Activated CD4-positive, alpha-beta T cell treated with anti-CD3 and anti-CD28 coated beads for 36 hours (primary cell): Measurements from ENCODE around the gene RECK. TPM values are rescaled to one million over a fixed set of nuclear protein-coding genes. Genes with fewer than 3 reads are reported as not detected.
A peak's percentile ranks its signal among the peaks of the same experiment; 100 is the strongest.

Source experiments
- ATAC-seq: fragments of 200-7000 bp; cut with Tn5 transposase; one replicate; pipeline ENCODE4 v1.10.0; 2021; ENCODE audit warnings: mild to moderate bottlenecking, moderate library complexity
- CTCF ChIA-PET: fragments of 350-600 bp; sonication (Branson Sonifier 250); formaldehyde crosslinking; loops from one replicate; lab custom pipeline; 2021; ENCODE audit warnings: antibody characterized with exemption; lab: Charles Lee
- POLR2A ChIA-PET: fragments of 350-600 bp; sonication (Branson Sonifier 250); formaldehyde crosslinking; loops from one replicate; lab custom pipeline; 2021; ENCODE audit warnings: antibody characterized with exemption, inconsistent platforms; lab: Charles Lee
- DNase-seq: peaks from one replicate; pipeline ENCODE4 v3.0.0-alpha.2; 2020
- H3K27ac Mint-ChIP-seq: one replicate; pipeline ENCODE4 v1.8.0; 2021; ENCODE audit warnings: mixed read lengths
- H3K27me3 Mint-ChIP-seq: one replicate; pipeline ENCODE4 v1.8.0; 2021; ENCODE audit warnings: mixed read lengths
- H3K36me3 Mint-ChIP-seq: one replicate; pipeline ENCODE4 v1.8.0; 2021; ENCODE audit warnings: low read depth, mixed read lengths
- H3K4me1 Mint-ChIP-seq: one replicate; pipeline ENCODE4 v1.8.0; 2021; ENCODE audit warnings: mixed read lengths
- H3K4me3 Mint-ChIP-seq: one replicate; pipeline ENCODE4 v1.8.0; 2021; ENCODE audit warnings: mild to moderate bottlenecking, moderate library complexity, mixed read lengths
- H3K9me3 Mint-ChIP-seq: one replicate; pipeline ENCODE4 v1.8.0; 2021; ENCODE audit warnings: low read depth, mixed read lengths
- intact Hi-C, 2 experiments: fragments of 100-400 bp; cut with DNase I in 1 of 2; cut with micrococcal nuclease in 1 of 2; formaldehyde crosslinking; loops; one replicate each; pipeline versions ENCODE4 v1.14.2 to v1.15.1; 2022 to 2024; cut with DNase I, micrococcal nuclease
- total RNA-seq, 2 experiments: library from RNA; stranded (reverse); gene quantifications; one replicate each; pipeline ENCODE4 v1.2.3, GENCODE V29; 2021

Gene RECK
- total RNA-seq, 2 experiments from 2014 or later, result 5.0 to 5.6 TPM

DNA sequence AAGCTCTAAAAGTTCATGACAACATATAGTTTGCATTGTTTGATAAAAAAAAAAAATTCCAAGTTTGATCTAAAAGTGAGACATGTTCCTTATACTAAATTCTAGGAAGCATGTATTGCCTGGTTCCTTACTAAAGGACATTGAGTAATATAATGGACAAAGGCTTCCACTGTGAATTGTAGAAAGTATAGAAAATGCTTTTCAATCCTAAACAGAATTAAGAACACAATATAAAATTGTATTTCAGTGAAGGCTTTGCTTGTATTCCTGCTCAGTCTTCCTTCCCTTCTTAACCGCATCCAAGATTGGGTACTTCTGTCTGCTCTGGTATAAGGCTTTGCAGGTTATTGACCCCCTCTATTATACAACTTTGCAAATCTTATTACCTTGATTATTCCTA lies 2.4 kb downstream of the RECK start:
- intact Hi-C loops, result loop anchor here (5.0 to 10.0 kb wide), 2 partner anchors 128 to 384 kb away; partner anchors contain the start of genes CCDC107 (in 1 of the 2), CCIN (in 1 of the 2), RMRP (in 1 of the 2) and SIT1 (in 1 of the 2)
- ATAC-seq (no peak), DNase-seq (no peak)
- CTCF ChIA-PET, result interaction anchor here (0.9 to 5.4 kb wide), 4 partner anchors 15 to 94 kb away, joined by 4 to 42 read pairs (median 7); no protein-coding TSS in a partner anchor
- Mint-ChIP-seq H3K36me3 (no peaks in the 10 kb centered on the region), H3K4me3 (no peak overlapping the region), H3K27me3 (no peaks in the 10 kb centered on the region), H3K9me3 (no peaks in the 10 kb centered on the region), H3K4me1 (peaks cover 54% of the 10 kb centered on the region), H3K27ac (no peak overlapping the region)
- POLR2A ChIA-PET, result no interaction called here

DNA sequence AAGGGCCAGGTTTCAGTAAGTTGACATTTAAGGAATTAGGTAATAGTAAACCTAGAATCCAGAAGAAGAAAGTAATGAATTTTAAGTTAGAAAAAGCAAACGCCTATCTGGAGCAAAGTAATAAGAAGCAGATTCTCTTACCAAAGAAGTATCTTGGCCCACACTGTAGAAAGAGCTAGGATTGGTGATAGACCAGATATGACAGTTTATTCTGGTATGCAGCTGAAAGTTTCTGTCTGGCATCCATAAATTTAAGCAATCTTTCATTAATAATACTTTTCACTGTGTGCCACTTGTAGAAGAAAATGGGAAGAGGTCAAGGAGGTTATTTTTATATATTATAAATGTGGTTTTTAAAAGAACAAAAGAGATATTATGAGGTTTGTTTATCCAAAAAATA lies 3.0 kb downstream of the RECK start:
- ATAC-seq, result no peak
- CTCF ChIA-PET, result interaction anchor here (0.7 to 1.4 kb wide), 3 partner anchors 10 to 17 kb away, joined by 3 to 4 read pairs (median 3); no protein-coding TSS in a partner anchor
- Mint-ChIP-seq H3K27ac (no peak overlapping the region), H3K4me1 (peaks cover 60% of the 10 kb centered on the region), H3K27me3 (no peaks in the 10 kb centered on the region), H3K36me3 (no peaks in the 10 kb centered on the region), H3K4me3 (no peak overlapping the region), H3K9me3 (no peaks in the 10 kb centered on the region)
- DNase-seq, result no peak
- intact Hi-C loops, result loop anchor here (5.0 to 10.0 kb wide), 2 partner anchors 128 to 385 kb away; partner anchors contain the start of genes CCDC107 (in 1 of the 2), CCIN (in 1 of the 2), RMRP (in 1 of the 2) and SIT1 (in 1 of the 2)
- POLR2A ChIA-PET, result no interaction called here

DNA sequence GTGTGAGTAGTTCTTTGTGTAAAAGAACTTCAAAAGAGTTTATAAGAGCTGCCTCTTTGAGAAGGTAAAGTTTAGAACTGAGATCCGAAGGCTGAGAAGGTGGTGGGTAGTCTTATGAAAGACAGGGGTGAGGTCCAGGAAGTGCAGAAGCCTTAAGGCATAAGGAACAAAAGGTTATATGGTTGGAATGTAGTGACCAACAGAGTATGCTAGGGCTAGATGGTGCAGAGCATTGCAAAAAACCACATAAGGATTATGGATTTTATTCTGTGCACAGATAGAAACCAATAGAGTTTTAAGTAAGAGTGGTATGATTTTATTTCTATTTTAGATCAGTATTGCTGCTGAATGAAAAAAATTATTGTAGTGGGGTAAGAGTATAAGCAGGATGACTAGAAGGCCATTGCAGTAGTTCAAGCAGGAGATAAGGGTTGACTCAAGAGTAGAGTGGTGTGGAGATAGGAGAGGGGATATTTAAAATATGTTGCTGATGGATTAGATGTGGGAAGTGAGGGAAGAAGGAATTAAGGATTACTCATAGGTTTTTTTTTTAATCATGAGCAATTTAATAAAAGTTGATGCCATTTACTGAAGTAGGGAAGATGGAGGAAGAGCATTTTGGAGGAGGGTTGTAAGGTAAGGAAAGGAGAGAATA lies 3.7 kb downstream of the RECK start:
- no peak for ATAC-seq
- no peak overlapping the region for H3K27ac Mint-ChIP-seq
- intact Hi-C loops, result no loop called here
- H3K4me1 Mint-ChIP-seq, result peaks cover 62% of the 10 kb centered on the region
- no peaks in the 10 kb centered on the region for H3K9me3 Mint-ChIP-seq
- ChIA-PET POLR2A (no interaction called here), CTCF (interaction anchor here (0.7 to 1.4 kb wide), 3 partner anchors 11 to 18 kb away, joined by 3 to 4 read pairs (median 3); no protein-coding TSS in a partner anchor)
- no peak overlapping the region for H3K4me3 Mint-ChIP-seq
- no peaks in the 10 kb centered on the region for H3K27me3 Mint-ChIP-seq
- DNase-seq, result no peak
- no peaks in the 10 kb centered on the region for H3K36me3 Mint-ChIP-seq

DNA sequence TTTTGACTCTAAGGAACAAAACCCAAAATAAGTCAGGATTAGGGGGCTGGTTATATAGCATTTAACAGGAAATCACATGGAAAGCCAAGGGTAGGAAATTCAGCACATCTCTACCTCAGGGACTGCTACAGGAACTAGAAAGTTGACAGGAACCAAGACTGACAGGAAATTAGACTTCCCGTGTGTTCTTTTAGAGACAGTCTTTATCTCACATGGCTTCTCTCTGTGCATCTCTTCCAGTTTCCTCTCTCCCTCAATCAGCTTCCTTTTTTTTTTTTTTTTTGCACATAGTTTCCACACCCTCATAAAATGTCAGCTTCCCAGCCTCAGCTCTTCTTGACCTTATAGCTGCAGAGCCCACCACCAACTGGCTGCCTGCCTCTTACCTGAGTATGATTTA lies 4.8 kb downstream of the RECK start:
- Mint-ChIP-seq H3K27me3 (no peaks in the 10 kb centered on the region), H3K4me1 (peaks cover 60% of the 10 kb centered on the region), H3K9me3 (no peaks in the 10 kb centered on the region), H3K4me3 (peak overlapping the region; percentile 20), H3K27ac (peak overlapping the region; percentile 74), H3K36me3 (no peaks in the 10 kb centered on the region)
- POLR2A ChIA-PET, result no interaction called here
- DNase-seq (no peak), ATAC-seq (no peak)
- intact Hi-C loops, result no loop called here
- CTCF ChIA-PET, result interaction anchor here (0.6 to 1.3 kb wide), 5 partner anchors 13 to 309 kb away, joined by 3 to 6 read pairs (median 4); partner anchors contain the start of gene CLTA

DNA sequence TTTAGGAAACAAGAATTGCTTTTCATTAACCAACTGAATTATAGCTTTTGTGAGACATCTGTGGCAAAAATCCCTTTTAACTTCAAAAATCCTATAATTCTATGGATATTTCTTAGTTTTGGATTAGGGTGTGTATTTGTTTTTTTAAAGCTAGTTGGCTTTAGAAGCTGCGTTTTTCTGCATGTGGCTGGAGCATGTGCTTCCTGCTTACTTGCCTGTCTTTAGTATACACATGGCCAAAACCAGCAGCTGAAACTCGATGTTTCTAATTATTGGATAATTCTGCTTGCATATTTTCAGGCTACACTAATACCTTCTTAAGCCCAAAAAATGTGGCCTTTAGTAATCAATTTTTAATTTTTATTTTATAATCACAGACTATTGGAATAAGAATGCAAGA lies 8.9 kb downstream of the RECK start:
- ChIA-PET CTCF (interaction anchor here (1.0 kb wide), 1 partner anchor 124 kb away, joined by 3 read pairs; no protein-coding TSS in a partner anchor), POLR2A (no interaction called here)
- intact Hi-C loops, result no loop called here
- H3K27me3 Mint-ChIP-seq, result no peaks in the 10 kb centered on the region
- H3K27ac Mint-ChIP-seq, result no peak overlapping the region
- H3K4me1 Mint-ChIP-seq, result peaks cover 33% of the 10 kb centered on the region
- H3K36me3 Mint-ChIP-seq, result no peaks in the 10 kb centered on the region
- ATAC-seq, result no peak
- H3K4me3 Mint-ChIP-seq, result no peak overlapping the region
- DNase-seq, result no peak
- H3K9me3 Mint-ChIP-seq, result no peaks in the 10 kb centered on the region

DNA sequence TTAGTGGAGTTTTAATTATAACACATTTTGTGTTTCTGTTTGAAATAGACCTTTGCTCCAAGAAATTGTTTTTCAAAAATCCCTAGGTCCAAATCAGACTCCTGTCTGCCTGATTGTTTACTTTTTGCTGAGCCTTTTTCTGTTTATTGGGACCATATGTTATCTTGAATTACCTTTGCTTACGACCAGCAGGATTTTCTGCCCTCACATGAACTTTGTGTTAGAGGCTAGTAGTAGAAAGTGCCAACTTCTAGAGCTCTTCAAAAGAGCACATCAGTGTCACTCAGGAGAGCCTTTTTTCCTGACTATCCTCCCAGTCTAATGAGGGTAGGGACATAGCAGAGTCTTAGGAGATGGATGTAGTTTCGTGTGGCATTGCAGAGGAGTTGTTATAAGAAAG lies 10.2 kb downstream of the RECK start:
- no peak for DNase-seq
- Mint-ChIP-seq H3K27ac (no peak overlapping the region), H3K36me3 (no peaks in the 10 kb centered on the region), H3K9me3 (no peaks in the 10 kb centered on the region), H3K4me3 (no peak overlapping the region), H3K4me1 (peaks cover 22% of the 10 kb centered on the region), H3K27me3 (no peaks in the 10 kb centered on the region)
- no peak for ATAC-seq
- CTCF ChIA-PET, result no interaction called here
- intact Hi-C loops, result no loop called here
- POLR2A ChIA-PET, result no interaction called here

DNA sequence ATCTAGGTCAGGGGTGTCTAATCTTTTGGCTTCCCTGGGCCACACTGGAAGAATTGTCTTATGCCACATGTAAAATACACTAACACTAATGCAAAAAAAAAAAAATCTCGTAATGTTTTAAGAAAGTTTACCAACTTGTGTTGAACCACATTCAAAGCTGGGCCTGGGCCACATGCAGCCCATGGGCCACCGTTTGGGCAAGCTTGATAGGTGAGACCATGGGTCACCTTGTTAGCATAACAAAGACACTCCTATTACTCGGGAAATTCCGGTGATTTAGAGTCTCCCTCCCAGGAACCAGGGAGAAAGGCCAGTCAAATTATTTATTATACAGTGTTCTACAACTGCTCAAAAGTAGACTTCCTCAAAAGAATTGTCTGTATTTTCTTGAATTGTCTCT lies 12.7 kb downstream of the RECK start:
- no peaks in the 10 kb centered on the region for H3K36me3 Mint-ChIP-seq
- DNase-seq, result no peak
- H3K27ac Mint-ChIP-seq, result no peak overlapping the region
- POLR2A ChIA-PET, result no interaction called here
- no peaks in the 10 kb centered on the region for H3K27me3 Mint-ChIP-seq
- ATAC-seq, result no peak
- peaks cover 6% of the 10 kb centered on the region for H3K4me1 Mint-ChIP-seq
- intact Hi-C loops, result no loop called here
- CTCF ChIA-PET, result interaction anchor here (0.6 to 1.4 kb wide), 6 partner anchors 13 to 1373 kb away, joined by 3 to 6 read pairs (median 3); partner anchors contain the start of genes GRHPR and RECK
- H3K9me3 Mint-ChIP-seq, result no peaks in the 10 kb centered on the region
- no peak overlapping the region for H3K4me3 Mint-ChIP-seq

DNA sequence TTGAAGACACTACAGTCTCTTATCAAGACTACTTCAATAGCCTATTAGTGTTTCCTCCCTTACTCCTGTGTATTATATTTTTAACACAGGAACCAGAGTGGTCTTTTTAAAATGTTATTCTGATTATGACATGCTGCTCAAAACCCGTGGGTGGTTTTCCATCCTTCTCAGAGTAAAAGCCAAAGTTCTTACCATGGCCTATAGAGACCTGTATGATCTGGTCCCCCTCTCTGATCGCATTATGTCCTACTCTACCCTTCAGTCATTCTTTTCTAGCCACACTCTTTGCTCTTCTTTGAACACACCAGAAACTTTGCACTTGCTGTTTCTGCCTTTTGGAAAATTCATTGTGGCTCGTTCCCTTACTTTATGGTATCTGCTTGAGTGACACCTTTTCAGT lies 13.8 kb downstream of the RECK start:
- ChIA-PET POLR2A (no interaction called here), CTCF (no interaction called here)
- Mint-ChIP-seq H3K9me3 (no peaks in the 10 kb centered on the region), H3K4me1 (no peaks in the 10 kb centered on the region), H3K27ac (no peak overlapping the region), H3K4me3 (no peak overlapping the region), H3K27me3 (no peaks in the 10 kb centered on the region), H3K36me3 (no peaks in the 10 kb centered on the region)
- no peak for DNase-seq
- ATAC-seq, result peak; percentile 54
- intact Hi-C loops, result no loop called here

DNA sequence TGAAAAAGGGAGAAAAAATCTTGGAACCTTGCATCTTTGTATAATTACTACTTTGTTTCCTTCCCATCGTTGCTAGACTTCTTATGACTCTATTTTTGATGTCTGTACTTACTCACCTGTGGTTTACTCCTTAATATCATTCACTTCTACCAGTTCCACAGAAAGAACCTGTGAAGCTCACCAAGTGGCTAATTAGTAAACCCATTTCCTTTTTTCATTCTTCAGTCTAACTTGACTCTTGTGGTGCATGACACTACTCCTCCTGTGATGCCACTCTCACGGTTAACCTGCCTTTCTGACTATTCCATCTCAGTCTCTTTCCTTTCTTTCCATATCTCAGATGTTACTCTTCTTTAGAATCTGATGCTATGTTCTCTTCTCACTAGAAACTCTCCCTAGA lies 14.6 kb downstream of the RECK start:
- intact Hi-C loops, result no loop called here
- DNase-seq (no peak), ATAC-seq (peak; percentile 94)
- H3K9me3 Mint-ChIP-seq, result no peaks in the 10 kb centered on the region
- ChIA-PET CTCF (interaction anchor here (1.0 to 1.2 kb wide), 3 partner anchors 23 to 52 kb away, joined by 3 read pairs; no protein-coding TSS in a partner anchor), POLR2A (no interaction called here)
- H3K4me3 Mint-ChIP-seq, result no peak overlapping the region
- H3K36me3 Mint-ChIP-seq, result peaks cover 2% of the 10 kb centered on the region
- no peak overlapping the region for H3K27ac Mint-ChIP-seq
- no peaks in the 10 kb centered on the region for H3K27me3 Mint-ChIP-seq
- no peaks in the 10 kb centered on the region for H3K4me1 Mint-ChIP-seq

DNA sequence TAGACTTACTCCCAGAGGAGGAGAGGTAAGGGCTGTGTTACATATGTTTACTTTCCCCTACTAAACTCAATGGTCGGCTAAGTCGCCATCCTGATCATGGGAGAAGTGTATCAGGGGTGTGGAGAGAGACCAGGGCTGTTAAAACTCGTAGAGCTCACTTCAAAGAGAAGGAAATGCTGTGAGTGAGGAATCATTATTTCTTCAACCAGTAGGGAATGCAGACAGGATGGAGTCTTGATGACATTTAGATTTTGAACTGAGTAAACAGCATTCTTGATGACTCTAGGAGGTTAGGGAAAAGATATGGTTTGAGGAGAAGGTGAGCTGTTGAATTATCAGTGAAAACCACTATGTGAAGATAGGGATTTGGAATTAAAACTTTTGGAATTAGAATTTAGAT lies 17.3 kb downstream of the RECK start:
- POLR2A ChIA-PET, result no interaction called here
- H3K4me3 Mint-ChIP-seq, result no peak overlapping the region
- intact Hi-C loops, result no loop called here

DNA sequence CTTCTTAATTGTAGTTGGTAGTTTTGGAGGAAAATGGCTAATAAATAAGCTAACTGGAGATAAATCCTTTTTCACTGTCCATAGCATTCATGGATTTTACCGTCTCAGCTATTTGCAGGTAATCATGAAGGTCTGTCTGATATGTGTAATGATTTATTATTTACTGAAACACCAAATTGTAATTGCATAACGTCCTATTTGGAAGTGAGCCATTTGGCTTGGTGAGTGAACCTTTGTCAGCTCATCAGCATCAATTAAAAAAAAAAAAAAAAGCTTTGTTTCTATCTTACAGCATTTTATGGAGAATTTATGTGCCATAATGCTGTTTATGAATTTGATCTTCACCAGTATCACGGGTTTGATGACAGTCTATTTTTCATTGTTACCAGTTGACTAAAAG lies 20.2 kb downstream of the RECK start:
- intact Hi-C loops, result no loop called here
- no peak overlapping the region for H3K27ac Mint-ChIP-seq
- H3K4me1 Mint-ChIP-seq, result no peaks in the 10 kb centered on the region
- H3K9me3 Mint-ChIP-seq, result no peaks in the 10 kb centered on the region
- ATAC-seq (no peak), DNase-seq (no peak)
- no peaks in the 10 kb centered on the region for H3K27me3 Mint-ChIP-seq
- no peak overlapping the region for H3K4me3 Mint-ChIP-seq
- ChIA-PET CTCF (interaction anchor here (0.6 to 1.3 kb wide), 6 partner anchors 43 to 175 kb away, joined by 3 to 5 read pairs (median 4); no protein-coding TSS in a partner anchor), POLR2A (no interaction called here)
- peaks cover 14% of the 10 kb centered on the region for H3K36me3 Mint-ChIP-seq

More for the DNA sequence above, 17.3 kb downstream of the RECK start:
- CTCF ChIA-PET, result interaction anchor here (0.7 to 1.9 kb wide), 3 partner anchors 30 to 113 kb away, joined by 3 to 6 read pairs (median 3); no protein-coding TSS in a partner anchor
- no peak for ATAC-seq
- Mint-ChIP-seq H3K27me3 (no peaks in the 10 kb centered on the region), H3K9me3 (no peaks in the 10 kb centered on the region), H3K36me3 (peaks cover 5% of the 10 kb centered on the region), H3K4me1 (no peaks in the 10 kb centered on the region), H3K27ac (no peak overlapping the region)
- no peak for DNase-seq
